HCT116 (cell line): ENCODE data around the gene PTPRQ. TPM values are rescaled to one million over a fixed set of nuclear protein-coding genes. Genes with fewer than 3 reads are reported as not detected.

Experiments
- ATAC-seq: fragments of 200-7000 bp; cut with Tn5 transposase; 2 replicates; pipeline ENCODE4 v1.9.1; 2020; ENCODE audit warnings: mild to moderate bottlenecking, moderate library complexity
- BruUV-seq: library from RNA; stranded (reverse); fragments of 400-500 nt; replicated peaks from 2 replicates; lab custom pipeline; 2021; lab: Mats Ljungman, UMichigan
- CTCF ChIA-PET: fragments of 300-600 bp; sonication (Branson Sonifier 250); formaldehyde crosslinking; loops from one replicate; lab custom pipeline; 2021; ENCODE audit warnings: antibody characterized with exemption; lab: Charles Lee
- POLR2A ChIA-PET: fragments of 300-600, 350-600 bp; sonication (Branson Sonifier 250); formaldehyde crosslinking; loops from one replicate; lab custom pipeline; 2021; ENCODE audit warnings: antibody characterized with exemption; lab: Charles Lee
- RAD21 ChIA-PET, 2 experiments: fragments of 300-600 bp; sonication (Branson Sonifier 250); formaldehyde crosslinking; loops; one replicate each; lab custom pipeline; 2023; ENCODE audit warnings: low total read pairs in 2 of 2; ENCODE audit not compliant: uncharacterized antibody in 2 of 2, unreplicated experiment in 2 of 2, low non-redundant PET in 1 of 2; lab: Charles Lee
- DNase-seq: peaks from one replicate; pipeline ENCODE4 v3.0.0-alpha.2; 2010; ENCODE audit warnings: low read depth, low spot score
- H2AFZ ChIP-seq: fragments of 200-600 bp; shearing (Covaris generic), sonication (generic); 2 replicates; pipeline ENCODE4 v1.6.1; 2017; ENCODE audit warnings: low read depth, mixed run types, mixed read lengths, antibody characterized with exemption, low read length; ENCODE audit not compliant: poor library complexity, severe bottlenecking
- H3K27ac ChIP-seq: 2 replicates; pipeline ENCODE4 v1.5.1; 2012; ENCODE audit warnings: low read depth, low read length
- H3K27me3 ChIP-seq: fragments of 200-600 bp; sonication (generic); 2 replicates; pipeline ENCODE4 v1.6.1; 2016; ENCODE audit warnings: mixed run types, low read length, mixed read lengths; ENCODE audit not compliant: insufficient read depth
- H3K36me3 ChIP-seq, 2 experiments: fragments of 200-500 bp in 1 of 2; fragments of 200-600 bp in 1 of 2; sonication (Bioruptor generic) in 1 of 2; sonication (generic) in 1 of 2; 2 replicates each; pipeline versions ENCODE4 v1.5.1 to v1.6.1; 2014 to 2016; ENCODE audit warnings: low read length in 2 of 2, inconsistent platforms in 1 of 2, mixed read lengths in 1 of 2, mixed run types in 1 of 2; ENCODE audit not compliant: insufficient read depth in 2 of 2, control insufficient read depth in 1 of 2
- H3K4me1 ChIP-seq, 2 experiments: fragments of 200-600 bp in 1 of 2; sonication (generic) in 1 of 2; 2 replicates each; pipeline versions ENCODE4 v1.5.1 to v1.6.1; 2012 to 2017; ENCODE audit warnings: low read length in 2 of 2, inconsistent platforms in 1 of 2, mild to moderate bottlenecking in 1 of 2, mixed read lengths in 1 of 2, mixed run types in 1 of 2, moderate library complexity in 1 of 2; ENCODE audit not compliant: insufficient read depth in 2 of 2, control insufficient read depth in 1 of 2
- H3K4me2 ChIP-seq: fragments of 200-600 bp; sonication (generic); 2 replicates; pipeline ENCODE4 v1.6.1; 2017; ENCODE audit warnings: mixed run types, low read length, mixed read lengths
- H3K4me3 ChIP-seq, 2 experiments: fragments of 200-600 bp in 1 of 2; sonication (generic) in 1 of 2; replicated peaks in 1 of 2; 2 replicates each; pipeline ENCODE4 v1.5.1; 2011 to 2016; ENCODE audit warnings: low read length in 2 of 2, control low read depth in 1 of 2, low read depth in 1 of 2, mild to moderate bottlenecking in 1 of 2, mixed read lengths in 1 of 2, mixed run types in 1 of 2
- H3K79me2 ChIP-seq: fragments of 200-600 bp; sonication (generic); 2 replicates; pipeline ENCODE4 v1.6.1; 2017; ENCODE audit warnings: mild to moderate bottlenecking, mixed run types, low read length, moderate library complexity, mixed read lengths; ENCODE audit not compliant: insufficient read depth
- H3K9ac ChIP-seq: fragments of 200-600 bp; sonication (generic); 2 replicates; pipeline ENCODE4 v1.6.1; 2016; ENCODE audit warnings: low read length, mixed read lengths
- H3K9me2 ChIP-seq: fragments of 200-600 bp; sonication (generic), shearing (Covaris generic); 2 replicates; pipeline ENCODE4 v1.6.1; 2017; ENCODE audit warnings: mixed run types, mild to moderate bottlenecking, moderate library complexity; ENCODE audit not compliant: insufficient read depth
- H3K9me3 ChIP-seq, 2 experiments: fragments of 200-500 bp in 1 of 2; fragments of 200-600 bp in 1 of 2; sonication (Bioruptor generic) in 1 of 2; sonication (generic) in 1 of 2; 2 replicates each; pipeline ENCODE4 v1.6.1; 2014 to 2017; ENCODE audit warnings: low read length in 2 of 2, mixed read lengths in 2 of 2, inconsistent platforms in 1 of 2, low read depth in 1 of 2, mild to moderate bottlenecking in 1 of 2, mixed run types in 1 of 2, moderate library complexity in 1 of 2; ENCODE audit not compliant: control insufficient read depth in 1 of 2, insufficient read depth in 1 of 2
- H4K20me1 ChIP-seq: fragments of 200-600 bp; sonication (generic), shearing (Covaris generic); 2 replicates; pipeline ENCODE4 v1.6.1; 2017; ENCODE audit warnings: mixed run types, mild to moderate bottlenecking, moderate library complexity; ENCODE audit not compliant: insufficient read depth
- ELF1 ChIP-seq: IDR thresholded peaks from 2 replicates; pipeline ENCODE4 v1.6.1; 2012; ENCODE audit warnings: low read depth, borderline replicate concordance
- EZH2phosphoT487 ChIP-seq: fragments of 200-600 bp; IDR thresholded peaks from 2 replicates; pipeline ENCODE4 v1.6.1; 2018; ENCODE audit warnings: antibody characterized with exemption, borderline replicate concordance
- FOSL1 ChIP-seq: IDR thresholded peaks from 2 replicates; pipeline ENCODE4 v1.6.1; 2012; ENCODE audit warnings: low read depth
- POLR2AphosphoS5 ChIP-seq: IDR thresholded peaks from 2 replicates; pipeline ENCODE4 v1.6.1; 2011; ENCODE audit warnings: mild to moderate bottlenecking, low read depth, low read length, moderate library complexity
- RAD21 ChIP-seq: IDR thresholded peaks from 2 replicates; pipeline ENCODE4 v1.6.1; 2012; ENCODE audit warnings: low read depth, mild to moderate bottlenecking
- REST ChIP-seq: IDR thresholded peaks from 2 replicates; pipeline ENCODE4 v1.6.1; 2012; ENCODE audit warnings: low read depth
- SP1 ChIP-seq: IDR thresholded peaks from 2 replicates; pipeline ENCODE4 v1.6.1; 2012; ENCODE audit warnings: low read depth
- SRF ChIP-seq: IDR thresholded peaks from 2 replicates; pipeline ENCODE4 v1.6.1; 2012; ENCODE audit warnings: low read depth
- TCF7L2 ChIP-seq: IDR thresholded peaks from 2 replicates; pipeline ENCODE4 v1.7.0; 2011; ENCODE audit warnings: borderline replicate concordance, inconsistent platforms; ENCODE audit not compliant: insufficient read depth, insufficient read length; ENCODE audit errors: extremely low read depth
- YY1 ChIP-seq: IDR thresholded peaks from 2 replicates; pipeline ENCODE4 v1.6.1; 2011; ENCODE audit warnings: low read length, low read depth, moderate library complexity, mild to moderate bottlenecking; ENCODE audit not compliant: insufficient replicate concordance; ENCODE audit errors: extremely low read depth
- ZNF274 ChIP-seq: fragments of 200-500 bp; sonication (Bioruptor generic); IDR thresholded peaks from 2 replicates; pipeline ENCODE4 v1.6.1; 2014; ENCODE audit warnings: mild to moderate bottlenecking, low read depth, low read length, inconsistent platforms
- intact Hi-C: fragments of 100-400 bp; cut with micrococcal nuclease; formaldehyde crosslinking; loops from 2 replicates; pipeline ENCODE4 v1.10.0; 2022
- total RNA-seq: library from RNA; stranded (reverse); gene quantifications from one replicate; pipeline ENCODE4 v1.2.1, GENCODE V29; 2021; ENCODE audit not compliant: unreplicated experiment
- TF ChIP-seq, protein P1 (sequence below), 3 experiments: fragments of 200-600 bp in 1 of 3; sonication (generic) in 1 of 3; IDR thresholded peaks in 2 of 3; conservative IDR thresholded peaks in 1 of 3; 2 replicates each; pipeline ENCODE4 v1.5.1; 2012 to 2017; ENCODE audit warnings: low read depth in 2 of 3, low read length in 2 of 3, antibody characterized with exemption in 1 of 3, borderline replicate concordance in 1 of 3, control low read depth in 1 of 3, mild to moderate bottlenecking in 1 of 3, mixed read lengths in 1 of 3, mixed run types in 1 of 3, moderate library complexity in 1 of 3; ENCODE audit not compliant: insufficient read depth in 1 of 3

Gene PTPRQ
- total RNA-seq, 1 experiment from 2014 or later: not detected

- 0 out of 2 replicates have a peak, but pooled peaks cover 7% of the 10 kb centered on the region for H3K27me3 ChIP-seq
- no peak overlapping the region for H3K4me3 ChIP-seq
- RAD21 ChIA-PET: no interaction called here
- POLR2A ChIA-PET: no interaction called here
- H3K4me1 ChIP-seq: no peaks in the 10 kb centered on the region
- no peaks in the 10 kb centered on the region for H4K20me1 ChIP-seq
- no peak for DNase-seq
- H3K9me2 ChIP-seq: no peaks in the 10 kb centered on the region
- CTCF ChIA-PET: no interaction called here
- no peak overlapping the region for H3K27ac ChIP-seq
- H3K36me3 ChIP-seq: no peaks in the 10 kb centered on the region
- no peak overlapping the region for H3K4me2 ChIP-seq
- no peak overlapping the region for H3K9ac ChIP-seq
- no peak for TF ChIP-seq FOSL1
- TF ChIP-seq, protein P1, sequence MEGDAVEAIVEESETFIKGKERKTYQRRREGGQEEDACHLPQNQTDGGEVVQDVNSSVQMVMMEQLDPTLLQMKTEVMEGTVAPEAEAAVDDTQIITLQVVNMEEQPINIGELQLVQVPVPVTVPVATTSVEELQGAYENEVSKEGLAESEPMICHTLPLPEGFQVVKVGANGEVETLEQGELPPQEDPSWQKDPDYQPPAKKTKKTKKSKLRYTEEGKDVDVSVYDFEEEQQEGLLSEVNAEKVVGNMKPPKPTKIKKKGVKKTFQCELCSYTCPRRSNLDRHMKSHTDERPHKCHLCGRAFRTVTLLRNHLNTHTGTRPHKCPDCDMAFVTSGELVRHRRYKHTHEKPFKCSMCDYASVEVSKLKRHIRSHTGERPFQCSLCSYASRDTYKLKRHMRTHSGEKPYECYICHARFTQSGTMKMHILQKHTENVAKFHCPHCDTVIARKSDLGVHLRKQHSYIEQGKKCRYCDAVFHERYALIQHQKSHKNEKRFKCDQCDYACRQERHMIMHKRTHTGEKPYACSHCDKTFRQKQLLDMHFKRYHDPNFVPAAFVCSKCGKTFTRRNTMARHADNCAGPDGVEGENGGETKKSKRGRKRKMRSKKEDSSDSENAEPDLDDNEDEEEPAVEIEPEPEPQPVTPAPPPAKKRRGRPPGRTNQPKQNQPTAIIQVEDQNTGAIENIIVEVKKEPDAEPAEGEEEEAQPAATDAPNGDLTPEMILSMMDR (IDR thresholded peaks at IDR 0.05 in 2 of 3, conservative IDR thresholded peaks at IDR 0.05 in 1 of 3; ENCODE audit: borderline replicate concordance in 1 of 3, insufficient read depth in 1 of 3, low read depth in 2 of 3, low read length in 2 of 3): no peak
- TF ChIP-seq RAD21: no peak
- TF ChIP-seq EZH2phosphoT487: no peak
- TF ChIP-seq SRF: no peak
- TF ChIP-seq POLR2AphosphoS5: no peak
- TF ChIP-seq ZNF274: no peak
- no peak for TF ChIP-seq REST
- TF ChIP-seq YY1: no peak
- no peak for TF ChIP-seq ELF1
- no peak for TF ChIP-seq SP1
- TF ChIP-seq TCF7L2: no peak
- H3K9me3 ChIP-seq: no peaks in the 10 kb centered on the region
- no peaks in the 10 kb centered on the region for H3K79me2 ChIP-seq
- BruUV-seq: no TSS peak
- H2AFZ ChIP-seq: no peak overlapping the region
- no peak for ATAC-seq
- intact Hi-C loops: loop anchor here (10.0 kb wide), 1 partner anchor 225 kb away; no protein-coding TSS in a partner anchor
Measured at GRCh38 chr12:80419644-80420043, 24.4 kb upstream of the PTPRQ start.
